IMR-90 (cell line): ENCODE measurements around the gene CARMIL1. TPM values are rescaled to one million over a fixed set of nuclear protein-coding genes. Genes with fewer than 3 reads are reported as not detected.

Experiments used
- ATAC-seq: fragments of 200-7000 bp; cut with Tn5 transposase; 2 replicates; pipeline ENCODE4 v1.9.1; 2020; ENCODE audit warnings: low read depth, mild to moderate bottlenecking, moderate library complexity
- BruUV-seq: library from RNA; stranded (reverse); fragments of 400-500 nt; replicated peaks from 2 replicates; lab custom pipeline; 2021; lab: Mats Ljungman, UMichigan
- CTCF ChIA-PET: fragments of 300-600 bp; formaldehyde crosslinking; extraction: SDS; loops from one replicate; lab custom pipeline; 2021; ENCODE audit warnings: antibody characterized with exemption; lab: Yijun Ruan, JAX
- POLR2A ChIA-PET: fragments of 300-600 bp; sonication (Branson Sonifier 250); formaldehyde crosslinking; loops from one replicate; lab custom pipeline; 2022; ENCODE audit warnings: antibody characterized with exemption; ENCODE audit not compliant: unreplicated experiment; lab: Charles Lee
- DNase-seq: peaks from one replicate; pipeline ENCODE4 v3.0.0; 2013
- H2AFZ ChIP-seq: replicated peaks from 2 replicates; pipeline ENCODE3; 2013; ENCODE audit warnings: low read length, mild to moderate bottlenecking; ENCODE audit not compliant: poor library complexity
- H2AK5ac ChIP-seq: 2 replicates; pipeline ENCODE4 v1.6.1; 2013; ENCODE audit warnings: low read depth, low read length, inconsistent platforms
- H2AK9ac ChIP-seq: replicated peaks from 2 replicates; pipeline ENCODE3; 2013; ENCODE audit warnings: mild to moderate bottlenecking, low read depth, low read length, moderate library complexity; ENCODE audit not compliant: poor library complexity
- H2BK120ac ChIP-seq: 2 replicates; pipeline ENCODE4 v1.6.1; 2013; ENCODE audit warnings: low read depth, low read length, inconsistent platforms
- H2BK15ac ChIP-seq: 3 replicates; pipeline ENCODE4 v1.6.1; 2013; ENCODE audit warnings: low read depth, low read length, inconsistent platforms
- H2BK20ac ChIP-seq: 2 replicates; pipeline ENCODE4 v1.6.1; 2013; ENCODE audit warnings: low read depth, mild to moderate bottlenecking, inconsistent platforms, low read length, moderate library complexity
- H2BK5ac ChIP-seq: 2 replicates; pipeline ENCODE4 v1.6.1; 2013; ENCODE audit warnings: mild to moderate bottlenecking, low read depth, low read length, inconsistent platforms; ENCODE audit not compliant: poor library complexity, severe bottlenecking
- H3K14ac ChIP-seq: replicated peaks from 2 replicates; pipeline ENCODE4 v1.6.1; 2013; ENCODE audit warnings: low read depth, low read length, inconsistent platforms
- H3K18ac ChIP-seq: 2 replicates; pipeline ENCODE4 v1.6.1; 2013; ENCODE audit warnings: low read depth, low read length, control low read depth
- H3K23ac ChIP-seq: 2 replicates; pipeline ENCODE4 v1.6.1; 2013; ENCODE audit warnings: low read depth, low read length, inconsistent platforms
- H3K27ac ChIP-seq: 2 replicates; pipeline ENCODE4 v1.5.1; 2013; ENCODE audit warnings: mild to moderate bottlenecking, control low read depth, low read length; ENCODE audit not compliant: insufficient read depth
- H3K27me3 ChIP-seq: 2 replicates; pipeline ENCODE4 v1.6.1; 2013; ENCODE audit warnings: low read length; ENCODE audit not compliant: control insufficient read depth, insufficient read depth
- H3K36me3 ChIP-seq: 2 replicates; pipeline ENCODE4 v1.6.1; 2013; ENCODE audit warnings: low read length, mixed read lengths; ENCODE audit not compliant: control insufficient read depth, insufficient read depth
- H3K4ac ChIP-seq: 2 replicates; pipeline ENCODE4 v1.6.1; 2013; ENCODE audit warnings: low read depth, low read length, inconsistent platforms
- H3K4me1 ChIP-seq: 2 replicates; pipeline ENCODE4 v1.6.1; 2013; ENCODE audit warnings: low read length, mixed read lengths; ENCODE audit not compliant: control insufficient read depth, insufficient read depth
- H3K4me2 ChIP-seq: 2 replicates; pipeline ENCODE4 v1.6.1; 2013; ENCODE audit warnings: low read depth, mild to moderate bottlenecking, control low read depth, low read length, moderate library complexity
- H3K4me3 ChIP-seq: 2 replicates; pipeline ENCODE4 v1.5.1; 2013; ENCODE audit warnings: low read depth, mild to moderate bottlenecking, control low read depth, low read length, moderate library complexity; ENCODE audit not compliant: insufficient read depth
- H3K56ac ChIP-seq: 2 replicates; pipeline ENCODE4 v1.6.1; 2013; ENCODE audit warnings: low read length, inconsistent platforms; ENCODE audit not compliant: insufficient read depth; ENCODE audit errors: extremely low read depth
- H3K79me1 ChIP-seq, 2 experiments: 2 replicates each; pipeline ENCODE4 v1.6.1; 2013; ENCODE audit warnings: low read length in 2 of 2, inconsistent platforms in 1 of 2, low read depth in 1 of 2
- H3K9ac ChIP-seq: 2 replicates; pipeline ENCODE4 v1.6.1; 2013; ENCODE audit warnings: low read depth, low read length, control low read depth
- H3K9me1 ChIP-seq: 2 replicates; pipeline ENCODE4 v1.6.1; 2013; ENCODE audit warnings: low read length, inconsistent platforms; ENCODE audit not compliant: insufficient read depth
- H3K9me3 ChIP-seq: 2 replicates; pipeline ENCODE4 v1.6.1; 2013; ENCODE audit warnings: low read length; ENCODE audit not compliant: control insufficient read depth, insufficient read depth
- H4K20me1 ChIP-seq: 2 replicates; pipeline ENCODE4 v1.6.1; 2013; ENCODE audit warnings: low read length, inconsistent platforms; ENCODE audit not compliant: insufficient read depth
- H4K5ac ChIP-seq: 2 replicates; pipeline ENCODE4 v1.6.1; 2013; ENCODE audit warnings: mild to moderate bottlenecking, low read depth, low read length, control low read depth
- H4K8ac ChIP-seq, 2 experiments: 2 replicates each; pipeline ENCODE4 v1.6.1; 2013; ENCODE audit warnings: low read depth in 2 of 2, low read length in 2 of 2, control low read depth in 1 of 2, inconsistent platforms in 1 of 2
- H4K91ac ChIP-seq: 2 replicates; pipeline ENCODE4 v1.6.1; 2013; ENCODE audit warnings: low read depth, low read length, inconsistent platforms; ENCODE audit not compliant: insufficient read depth
- BHLHE40 ChIP-seq: fragments of 150-350 bp; IDR thresholded peaks from 2 replicates; pipeline ENCODE4 v1.6.1; 2016; ENCODE audit warnings: mild to moderate bottlenecking, low read depth, low read length
- CEBPB ChIP-seq: IDR thresholded peaks from 2 replicates; pipeline ENCODE4 v1.6.1; 2012; ENCODE audit warnings: low read depth, low read length, improper control_type of control experiment
- CHD1 ChIP-seq: IDR thresholded peaks from 2 replicates; pipeline ENCODE4 v1.6.1; 2012; ENCODE audit warnings: low read depth, low read length, improper control_type of control experiment
- CTCF ChIP-seq: conservative IDR thresholded peaks from 2 replicates; pipeline ENCODE4 v1.5.1; 2012; ENCODE audit warnings: mild to moderate bottlenecking, low read depth, low read length, improper control_type of control experiment
- ELK1 ChIP-seq: fragments of 150-350 bp; IDR thresholded peaks from 2 replicates; pipeline ENCODE4 v1.6.1; 2016; ENCODE audit warnings: low read depth, mild to moderate bottlenecking, low read length, moderate library complexity, borderline replicate concordance
- FOS ChIP-seq: fragments of 150-350 bp; IDR thresholded peaks from 2 replicates; pipeline ENCODE4 v1.6.1; 2016; ENCODE audit warnings: low read depth, low read length
- MAFK ChIP-seq: IDR thresholded peaks from 2 replicates; pipeline ENCODE4 v1.6.1; 2012; ENCODE audit warnings: low read depth, low read length, improper control_type of control experiment
- MXI1 ChIP-seq: IDR thresholded peaks from 2 replicates; pipeline ENCODE4 v1.6.1; 2012; ENCODE audit warnings: low read depth, mild to moderate bottlenecking, low read length, moderate library complexity, borderline replicate concordance
- NFE2L2 ChIP-seq: fragments of 150-350 bp; IDR thresholded peaks from 2 replicates; pipeline ENCODE4 v1.6.1; 2016; ENCODE audit warnings: low read depth, mild to moderate bottlenecking, low read length
- POLR2A ChIP-seq: IDR thresholded peaks from 2 replicates; pipeline ENCODE4 v1.6.1; 2012; ENCODE audit warnings: mild to moderate bottlenecking, low read depth, low read length
- RCOR1 ChIP-seq: IDR thresholded peaks from 2 replicates; pipeline ENCODE4 v1.6.1; 2012; ENCODE audit warnings: mild to moderate bottlenecking, low read length, improper control_type of control experiment; ENCODE audit not compliant: insufficient replicate concordance
- RFX5 ChIP-seq: IDR thresholded peaks from 2 replicates; pipeline ENCODE4 v1.8.0; 2012; ENCODE audit warnings: low read depth, mild to moderate bottlenecking, low read length, moderate library complexity
- SMC3 ChIP-seq: fragments of 150-350 bp; IDR thresholded peaks from 2 replicates; pipeline ENCODE4 v1.6.1; 2016; ENCODE audit warnings: low read depth, mild to moderate bottlenecking, antibody characterized with exemption, low read length, moderate library complexity
- WGBS, 2 experiments: methylation state at CpG; one replicate each; pipeline versions ENCODE4 v1.1.5 to v1.1.7; 2013; ENCODE audit warnings: missing lambda C conversion rate in 2 of 2; ENCODE audit not compliant: insufficient read length in 1 of 2; ENCODE audit errors: extremely low coverage in 2 of 2; 5-methylcytosine and 5-hydroxymethylcytosine counted together
- dilution Hi-C: fragments of 300-500 bp; cut with HindIII; formaldehyde crosslinking; loops from one replicate; pipeline ENCODE4 v1.14.3; 2018; ENCODE audit warnings: low sequenced_read_pairs; ENCODE audit not compliant: unreplicated experiment
- in situ Hi-C: fragments of 300-500 bp; cut with MboI; formaldehyde crosslinking; loops from 3 replicates; pipeline ENCODE4 v1.14.3; 2019; ENCODE audit warnings: low sequenced_read_pairs, inconsistent platforms, mixed read lengths
- intact Hi-C: fragments of 100-400 bp; cut with micrococcal nuclease; formaldehyde crosslinking; loops from 2 replicates; pipeline ENCODE4 v1.10.0; 2022
- polyA plus RNA-seq, 3 experiments: library from polyadenylated mRNA; depleted of rRNA; stranded (reverse); fragments of >200 nt; gene quantifications; 2 replicates each; pipeline ENCODE4 v1.2.3, GENCODE V29; 2012; ENCODE audit warnings: low replicate concordance in 1 of 3
- total RNA-seq: library from RNA; depleted of rRNA; stranded (reverse); fragments of >200 nt; gene quantifications from 2 replicates; pipeline ENCODE4 v1.2.3, GENCODE V29; 2012
- TF ChIP-seq, protein P1 (sequence below): fragments of 150-350 bp; IDR thresholded peaks from 2 replicates; pipeline ENCODE4 v1.6.1; 2017; ENCODE audit warnings: mild to moderate bottlenecking, antibody characterized with exemption, low read length, low read depth

The CARMIL1 gene
- total and polyA plus RNA-seq, 2 of the 4 experiments (the other 2 are of a cell fraction), result 1.3 to 2.9 TPM

- no peak overlapping the region for H2BK5ac ChIP-seq
- in situ Hi-C loops (no loop called here), dilution Hi-C loops (no loop called here), intact Hi-C loops (loop anchor here (5.0 kb wide), 1 partner anchor 66 kb away; no protein-coding TSS in a partner anchor)
- no peak overlapping the region for H4K91ac ChIP-seq
- H3K4ac ChIP-seq, result no peak overlapping the region
- H3K4me1 ChIP-seq, result peaks cover 4% of the 10 kb centered on the region; the same call in 1 of the 2 replicates
- no peaks in the 10 kb centered on the region for H3K36me3 ChIP-seq
- ChIA-PET CTCF (no interaction called here), POLR2A (no interaction called here)
- no peak overlapping the region for H3K4me3 ChIP-seq
- H3K4me2 ChIP-seq, result no peak overlapping the region
- DNase-seq (no peak), ATAC-seq (no peak)
- H3K27me3 ChIP-seq, result no peaks in the 10 kb centered on the region
- H4K20me1 ChIP-seq, result no peaks in the 10 kb centered on the region
- 0 out of 2 replicates have a peak overlapping the region, but pooled peaks have one; percentile 26 for H3K23ac ChIP-seq
- H2AK5ac ChIP-seq, result no peak overlapping the region
- no peak overlapping the region for H3K18ac ChIP-seq
- no peak overlapping the region; the same call in 2 of the 3 replicates for H2BK15ac ChIP-seq
- H3K79me1 ChIP-seq, result 0 out of 4 replicates have a peak, but pooled peaks cover 0 to 7% of the 10 kb centered on the region in 2 experiments
- H4K8ac ChIP-seq, result no peak overlapping the region
- H3K9me3 ChIP-seq, result no peaks in the 10 kb centered on the region
- peaks cover 6% of the 10 kb centered on the region; the same call in 1 of the 2 replicates for H3K9me1 ChIP-seq
- no peak overlapping the region; the same call in 1 of the 2 replicates for H3K56ac ChIP-seq
- H2BK20ac ChIP-seq, result no peak overlapping the region; the same call in 1 of the 2 replicates
- H3K9ac ChIP-seq, result no peak overlapping the region
- no peak overlapping the region for H3K27ac ChIP-seq
- H2AK9ac ChIP-seq, result no peak overlapping the region
- WGBS, 2 experiments, result no CpG with 5 or more reads among the region's 3 CpGs
- no peak overlapping the region for H2BK120ac ChIP-seq
- TF ChIP-seq FOS, result no peak
- no peak for TF ChIP-seq CHD1
- no peak for TF ChIP-seq CEBPB
- no peak for TF ChIP-seq SMC3
- no peak for TF ChIP-seq BHLHE40
- no peak for TF ChIP-seq CTCF
- TF ChIP-seq POLR2A, result no peak
- no peak for TF ChIP-seq RCOR1
- TF ChIP-seq NFE2L2, result no peak
- no peak for TF ChIP-seq RFX5
- TF ChIP-seq, protein P1, sequence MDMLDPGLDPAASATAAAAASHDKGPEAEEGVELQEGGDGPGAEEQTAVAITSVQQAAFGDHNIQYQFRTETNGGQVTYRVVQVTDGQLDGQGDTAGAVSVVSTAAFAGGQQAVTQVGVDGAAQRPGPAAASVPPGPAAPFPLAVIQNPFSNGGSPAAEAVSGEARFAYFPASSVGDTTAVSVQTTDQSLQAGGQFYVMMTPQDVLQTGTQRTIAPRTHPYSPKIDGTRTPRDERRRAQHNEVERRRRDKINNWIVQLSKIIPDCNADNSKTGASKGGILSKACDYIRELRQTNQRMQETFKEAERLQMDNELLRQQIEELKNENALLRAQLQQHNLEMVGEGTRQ, result no peak
- TF ChIP-seq MXI1, result no peak
- TF ChIP-seq MAFK, result no peak
- TF ChIP-seq ELK1, result no peak
- no TSS peak for BruUV-seq
- no peak overlapping the region for H2AFZ ChIP-seq
- no peak overlapping the region for H3K14ac ChIP-seq
- H4K5ac ChIP-seq, result no peak overlapping the region
Measured at GRCh38 chr6:25301362-25301761, 22.2 kb downstream of the CARMIL1 start.
